Stimulated activated naive CD4-positive, alpha-beta T cell treated with Interleukin-2 at 50 U/mL for 16 hours (primary cell): ENCODE measurements around the gene PREX1.
A peak's percentile ranks its signal among the peaks of the same experiment; 100 is the strongest.
"Not testable (repeated sequence)": the region's sequence is repeated elsewhere in the genome, so short reads cannot be mapped to it uniquely, and the experiment has no call there.

Source experiments
- DNase-seq: peaks from one replicate; lab custom pipeline; 2025; lab: John Stamatoyannopoulos, UW

The PREX1 gene

GRCh38 chr20:48826480-48826879 lies 1.3 kb downstream of the PREX1 start:
- DNase-seq = not testable (repeated sequence)

- no peak for DNase-seq
Observed at GRCh38 chr20:48826069-48826468, 1.7 kb downstream of the PREX1 start.

- no peak for DNase-seq
Observed at GRCh38 chr20:48825566-48825920, 2.3 kb downstream of the PREX1 start.

GRCh38 chr20:48824830-48825565 lies 2.8 kb downstream of the PREX1 start:
- DNase-seq = no peak

- peak; percentile 71 for DNase-seq
Observed at GRCh38 chr20:48823960-48824498, 3.8 kb downstream of the PREX1 start.

- DNase-seq = no peak
Observed at GRCh38 chr20:48823476-48823875, 4.3 kb downstream of the PREX1 start.

GRCh38 chr20:48822879-48823385 lies 4.9 kb downstream of the PREX1 start:
- DNase-seq = peak; percentile 29

- DNase-seq = no peak
Observed at GRCh38 chr20:48822178-48822577, 5.6 kb downstream of the PREX1 start.

- DNase-seq = no peak
Observed at GRCh38 chr20:48821261-48821920, 6.4 kb downstream of the PREX1 start.

GRCh38 chr20:48820649-48820973 lies 7.2 kb downstream of the PREX1 start:
- no peak for DNase-seq

- DNase-seq = no peak
Observed at GRCh38 chr20:48819821-48820648, 7.8 kb downstream of the PREX1 start.

- no peak for DNase-seq
Observed at GRCh38 chr20:48819089-48819488, 8.7 kb downstream of the PREX1 start.

GRCh38 chr20:48818481-48818987 lies 9.3 kb downstream of the PREX1 start:
- DNase-seq = peak; percentile 20

- DNase-seq = no peak
Observed at GRCh38 chr20:48818031-48818370, 9.8 kb downstream of the PREX1 start.

- DNase-seq = no peak
Observed at GRCh38 chr20:48817367-48818030, 10.3 kb downstream of the PREX1 start.

- DNase-seq = no peak
Observed at GRCh38 chr20:48816282-48817205, 11.3 kb downstream of the PREX1 start.

GRCh38 chr20:48815537-48815936 lies 12.3 kb downstream of the PREX1 start:
- no peak for DNase-seq

GRCh38 chr20:48814633-48815032 lies 13.2 kb downstream of the PREX1 start:
- DNase-seq = no peak

- DNase-seq = no peak
Observed at GRCh38 chr20:48813930-48814546, 13.8 kb downstream of the PREX1 start.

- DNase-seq = no peak
Observed at GRCh38 chr20:48813446-48813747, 14.4 kb downstream of the PREX1 start.
